GM19455 (cell line): ENCODE results near the gene CHRDL1.
A peak's percentile ranks its signal among the peaks of the same experiment; 100 is the strongest.

Experiments used
- ATAC-seq: cut with Tn5 transposase; IDR thresholded peaks from one replicate; pipeline ENCODE4 v1.9.1; 2021; ENCODE audit not compliant: unreplicated experiment

The CHRDL1 gene

DNA sequence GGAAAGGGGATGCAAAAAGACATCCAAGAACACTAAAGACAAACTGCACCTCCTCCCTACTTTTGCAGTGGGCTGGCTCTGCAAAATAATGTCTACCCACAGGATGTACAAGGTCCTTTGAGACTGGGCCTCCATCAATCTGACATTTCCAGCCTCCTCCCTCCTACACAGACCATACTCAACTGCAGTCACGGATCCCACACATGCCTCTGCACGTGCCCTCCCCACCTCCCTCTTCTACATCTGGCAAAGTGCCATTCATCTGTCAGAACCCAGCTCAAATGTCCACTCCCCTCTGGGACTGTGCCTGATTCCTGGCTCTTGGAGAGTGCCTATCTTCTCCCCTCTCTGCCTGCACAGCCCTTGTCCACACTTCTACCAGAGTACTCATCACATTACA, 50.3 kb downstream of the CHRDL1 start:
- no peak for ATAC-seq

DNA sequence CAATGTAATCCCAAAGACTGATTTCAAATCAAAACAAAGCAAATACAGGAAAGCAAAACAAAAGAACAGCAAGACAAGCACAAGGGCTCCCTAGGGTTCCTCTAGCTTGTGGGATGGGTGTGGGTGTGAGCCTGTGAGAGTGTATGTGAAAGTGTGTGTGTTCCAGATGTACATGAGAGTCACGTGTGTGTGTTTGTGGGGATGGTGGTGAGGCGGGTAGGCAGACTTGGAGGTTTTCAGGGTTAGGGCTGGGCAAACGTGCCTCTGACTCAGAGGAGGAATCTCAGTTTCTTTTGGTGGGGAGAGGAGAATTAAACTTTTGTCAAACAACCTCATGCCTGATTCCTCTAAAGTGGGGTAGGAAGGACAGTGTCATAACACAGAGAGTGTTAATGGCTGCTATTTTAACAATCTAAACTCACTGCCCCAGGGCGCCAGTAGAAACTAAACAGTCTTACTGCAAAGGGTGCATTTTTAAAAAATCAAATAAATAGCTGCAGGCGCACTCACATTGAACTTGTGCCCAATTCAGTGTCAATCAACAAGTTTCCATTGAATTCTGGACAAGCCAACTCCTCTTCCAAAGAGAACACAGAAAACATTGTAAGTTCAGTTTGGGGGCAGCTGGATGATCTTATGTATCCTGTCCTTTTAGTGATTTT, 51.8 kb downstream of the CHRDL1 start:
- no peak for ATAC-seq

DNA sequence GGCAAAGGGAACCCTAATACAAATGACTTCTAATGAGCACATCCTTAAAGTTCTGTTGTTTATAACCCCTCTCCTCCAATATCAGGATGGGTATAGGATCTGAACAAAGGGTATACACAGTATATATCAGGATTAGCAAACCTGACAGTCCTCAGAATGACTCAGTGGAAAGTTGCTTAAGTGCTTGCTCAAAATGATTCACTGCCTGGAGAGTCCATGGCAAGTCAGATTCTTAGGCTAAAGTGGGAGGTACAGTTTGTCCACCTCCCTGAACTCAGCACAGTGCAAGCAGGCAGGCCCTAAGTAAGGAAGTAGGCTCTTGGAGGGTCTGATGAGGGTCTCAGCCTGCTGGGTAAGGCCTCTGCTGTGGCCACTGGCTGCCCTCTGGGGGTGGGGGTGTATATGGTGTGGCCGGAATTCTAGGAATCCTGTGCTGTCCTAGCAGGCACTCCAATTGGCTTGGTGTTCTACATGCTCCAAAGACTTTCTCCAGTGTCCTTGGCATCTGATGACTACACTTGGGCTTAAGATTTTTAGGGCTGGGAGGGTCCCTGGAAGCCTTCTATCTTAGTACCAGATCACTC, 54.3 kb downstream of the CHRDL1 start:
- ATAC-seq = no peak

DNA sequence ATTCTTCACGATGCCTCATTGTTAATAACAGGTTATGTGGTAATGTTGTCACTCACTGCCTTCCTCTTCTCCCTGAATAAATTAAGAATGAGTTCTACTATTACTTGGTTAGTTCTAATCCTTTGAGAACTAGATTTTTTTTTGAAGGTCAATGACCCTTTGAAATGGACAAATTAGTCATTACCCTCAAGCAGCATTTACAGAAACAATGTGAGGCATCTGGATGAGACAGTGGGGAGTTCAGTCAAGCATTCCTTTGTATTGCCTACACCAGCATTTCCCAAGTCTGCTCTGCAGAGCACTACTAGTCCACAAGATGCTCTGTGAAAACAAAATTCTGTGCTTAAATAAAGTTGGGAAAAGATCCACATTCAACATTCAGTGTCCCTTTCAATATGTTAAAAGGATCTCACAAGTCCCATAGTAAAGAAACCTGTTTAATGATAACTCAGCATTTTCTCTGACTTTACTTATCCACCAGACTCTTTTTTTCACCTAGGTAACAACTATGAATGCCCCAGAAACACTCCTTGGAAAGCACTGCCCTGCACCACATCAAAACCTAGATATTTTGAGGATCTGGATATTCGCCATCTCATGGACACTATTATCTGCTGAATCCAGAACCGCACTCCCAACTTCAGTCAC, 60.6 kb downstream of the CHRDL1 start:
- ATAC-seq = no peak

DNA sequence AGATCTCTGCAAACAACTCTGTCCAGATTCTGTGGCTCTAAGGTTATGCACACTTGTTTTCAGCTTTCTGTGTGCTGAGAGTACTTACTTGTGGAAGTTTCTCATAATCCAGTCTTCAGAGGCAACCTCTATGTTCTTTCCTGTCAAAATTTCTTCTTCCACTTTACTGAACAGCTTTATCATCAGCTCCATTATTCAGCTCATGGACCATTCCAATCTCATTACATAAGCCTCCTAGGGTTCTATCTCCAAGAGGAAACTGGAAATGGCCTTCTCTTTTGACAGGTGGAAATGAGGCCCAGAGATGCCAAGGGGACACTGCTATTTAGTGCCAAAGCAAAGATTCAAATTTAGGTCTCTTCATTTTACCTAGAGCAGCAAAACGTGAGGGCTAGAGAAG, 61.3 kb downstream of the CHRDL1 start:
- no peak for ATAC-seq

DNA sequence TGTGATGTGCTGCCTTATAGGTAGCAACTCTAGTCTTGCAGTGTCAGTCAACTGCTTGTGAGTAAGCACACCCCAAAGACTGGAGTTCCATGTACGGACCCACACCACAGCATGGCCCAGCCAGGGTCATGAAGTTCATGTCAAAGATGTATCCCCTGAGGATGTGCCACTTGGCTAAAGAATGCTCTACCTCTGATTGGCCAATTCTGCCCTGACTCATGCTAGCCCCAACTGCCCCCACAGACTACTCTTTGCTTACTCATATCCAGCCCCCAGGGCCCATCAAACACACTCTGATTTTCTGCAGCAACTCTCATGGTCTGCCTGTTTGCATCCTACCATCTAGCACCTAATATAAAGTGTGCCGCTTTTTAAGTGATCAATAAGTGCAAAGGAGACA, 62.5 kb downstream of the CHRDL1 start:
- ATAC-seq = no peak

DNA sequence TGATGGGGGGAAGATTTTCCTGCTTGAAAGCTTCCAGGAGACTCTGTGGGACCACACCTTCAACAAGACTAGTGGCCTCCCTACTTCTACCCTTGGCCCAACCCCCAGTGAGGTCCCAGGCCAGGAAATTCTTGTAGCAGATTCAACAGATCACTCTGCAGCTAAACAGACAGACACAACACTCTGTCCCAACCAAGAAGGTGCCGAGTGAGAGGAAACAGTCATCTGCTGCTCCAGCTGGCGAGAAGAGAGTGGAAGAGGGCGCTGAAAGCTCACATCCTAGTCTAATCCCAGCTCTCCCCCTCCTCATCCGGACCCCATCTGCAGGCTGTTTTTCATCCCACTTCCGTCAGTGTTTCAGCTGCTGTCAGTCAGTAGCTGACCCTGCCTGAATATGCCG, 63.4 kb downstream of the CHRDL1 start:
- no peak for ATAC-seq

DNA sequence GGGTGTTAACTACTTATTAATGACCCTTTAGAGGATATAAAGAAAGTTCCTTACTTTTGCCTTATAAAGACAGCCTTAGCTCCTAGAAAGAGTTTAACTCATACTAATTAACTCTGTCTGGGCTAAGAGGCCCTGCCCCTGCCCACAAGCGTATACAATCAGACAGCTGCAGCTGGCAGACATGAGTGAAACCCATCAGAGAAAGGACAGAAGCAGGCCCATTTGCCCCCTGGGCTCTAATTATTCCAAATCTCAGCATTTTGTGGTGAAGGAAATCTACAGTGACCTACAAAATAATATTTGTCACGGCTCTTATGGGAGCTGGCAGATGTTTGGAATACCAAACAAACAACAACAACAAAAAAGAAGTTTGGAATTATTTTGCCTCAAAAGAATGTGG, 71.8 kb downstream of the CHRDL1 start:
- ATAC-seq = no peak

DNA sequence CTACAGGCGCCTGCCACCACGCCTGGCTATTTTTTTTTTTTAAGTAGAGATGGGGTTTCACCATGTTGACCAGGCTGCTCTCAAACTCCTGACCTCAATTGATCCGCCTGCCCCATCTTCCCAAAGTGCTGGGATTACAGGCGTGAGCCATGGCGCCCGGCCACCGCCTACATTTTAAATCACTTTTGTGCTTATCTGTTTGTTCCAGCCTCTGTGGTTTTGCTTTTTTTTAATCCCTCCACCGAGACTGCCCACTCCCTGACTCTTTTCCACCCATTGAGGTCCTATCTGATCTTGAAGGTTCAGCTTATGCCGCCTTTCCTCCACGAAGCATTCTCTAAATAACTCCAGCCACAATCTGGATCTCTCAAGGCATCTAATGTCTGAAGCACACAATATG, 73.5 kb downstream of the CHRDL1 start:
- ATAC-seq = no peak

DNA sequence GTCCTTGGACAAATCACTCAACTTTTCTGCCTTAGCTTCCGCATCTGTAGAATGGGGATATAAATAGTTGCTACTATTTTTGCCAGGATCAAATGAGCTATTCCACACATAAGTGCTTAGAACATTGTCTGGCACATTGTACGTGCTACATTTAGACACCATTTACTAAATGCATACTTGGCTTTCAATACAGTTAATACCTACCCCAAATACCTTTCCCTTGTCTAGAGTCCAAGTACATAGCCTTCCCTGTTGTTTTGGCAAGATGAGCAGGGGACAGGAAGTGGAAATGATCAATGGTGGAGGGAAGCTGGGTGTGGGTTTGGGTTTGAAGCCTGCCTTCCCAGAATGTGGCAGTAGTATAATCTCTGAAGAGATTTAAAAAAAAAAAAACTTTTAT, 82.0 kb downstream of the CHRDL1 start:
- ATAC-seq = no peak

DNA sequence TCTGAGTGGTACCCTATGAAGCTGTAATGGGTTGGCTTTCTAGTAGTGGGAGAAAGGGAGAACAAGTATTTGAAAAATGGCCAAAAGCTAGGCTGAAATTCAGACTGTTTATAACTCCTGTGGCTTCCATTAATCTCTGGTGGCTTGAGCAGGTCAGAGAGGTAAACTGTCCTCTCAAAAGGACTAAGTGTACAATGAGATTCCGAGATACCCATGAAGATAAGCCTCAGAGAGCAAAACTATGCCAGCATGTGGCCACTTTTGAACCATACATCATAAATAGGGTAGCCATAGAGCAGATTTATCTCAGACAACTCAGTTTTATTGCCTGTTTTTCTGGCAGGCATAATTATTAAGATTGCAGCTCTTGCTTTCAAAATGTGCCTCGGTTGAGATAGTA, 89.2 kb downstream of the CHRDL1 start:
- ATAC-seq = no peak

DNA sequence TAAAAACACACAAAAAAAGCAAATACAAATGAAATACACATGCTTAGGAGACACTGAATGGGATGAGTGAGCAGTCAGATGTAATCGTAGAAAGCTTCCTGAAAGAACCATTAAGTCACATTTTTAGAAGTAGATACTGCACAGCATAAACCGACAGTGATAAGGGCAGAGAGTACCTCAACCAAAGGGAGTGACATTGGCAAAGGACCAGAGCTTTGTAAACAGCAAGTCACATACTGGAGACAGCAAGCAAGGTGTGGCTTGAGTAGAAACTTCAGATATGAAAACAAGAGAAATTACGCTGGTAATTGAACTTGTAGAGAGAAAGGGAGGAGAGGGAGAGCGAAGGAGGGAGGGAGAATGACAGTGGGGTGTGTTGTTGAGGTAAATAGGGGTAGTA, 92.0 kb downstream of the CHRDL1 start:
- ATAC-seq = no peak

DNA sequence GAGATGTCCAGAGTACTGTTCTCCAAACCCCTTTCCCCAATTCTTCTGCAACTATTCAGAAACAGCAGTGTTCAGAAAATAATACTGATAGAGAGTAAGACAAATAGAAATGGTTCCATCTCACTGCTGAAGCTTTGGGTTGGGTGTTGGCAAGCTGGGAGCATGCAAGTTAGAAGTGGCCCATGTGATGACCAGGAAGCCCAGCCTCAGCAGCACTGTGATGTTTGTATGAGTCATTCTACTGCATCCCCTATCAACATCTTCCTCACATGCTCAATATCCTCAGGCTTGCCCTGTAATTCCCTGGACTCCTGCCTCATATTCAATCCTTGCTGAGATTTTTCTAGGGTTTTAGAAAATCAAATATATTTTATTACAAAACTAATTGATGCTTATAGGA, 96.5 kb downstream of the CHRDL1 start:
- ATAC-seq = no peak

DNA sequence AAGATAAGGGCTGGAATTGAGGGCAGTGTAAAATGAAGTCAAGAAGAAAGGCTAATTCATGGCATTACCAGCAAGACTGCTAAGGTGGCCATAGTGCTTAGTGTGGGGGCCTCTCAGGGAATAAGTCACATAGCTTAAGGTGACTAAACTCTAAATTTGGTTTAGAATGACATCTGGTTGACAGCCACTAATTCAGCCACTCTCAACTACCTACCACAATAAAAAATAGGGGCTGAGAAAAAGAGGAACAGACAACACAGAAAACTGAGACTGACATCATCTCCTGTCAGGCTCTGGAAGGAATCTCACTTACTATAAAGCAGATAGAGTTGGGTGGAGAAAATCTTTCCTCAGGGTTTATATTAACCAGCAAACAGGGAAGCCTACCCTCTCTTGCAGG, 96.9 kb downstream of the CHRDL1 start:
- peak; percentile 66 for ATAC-seq

DNA sequence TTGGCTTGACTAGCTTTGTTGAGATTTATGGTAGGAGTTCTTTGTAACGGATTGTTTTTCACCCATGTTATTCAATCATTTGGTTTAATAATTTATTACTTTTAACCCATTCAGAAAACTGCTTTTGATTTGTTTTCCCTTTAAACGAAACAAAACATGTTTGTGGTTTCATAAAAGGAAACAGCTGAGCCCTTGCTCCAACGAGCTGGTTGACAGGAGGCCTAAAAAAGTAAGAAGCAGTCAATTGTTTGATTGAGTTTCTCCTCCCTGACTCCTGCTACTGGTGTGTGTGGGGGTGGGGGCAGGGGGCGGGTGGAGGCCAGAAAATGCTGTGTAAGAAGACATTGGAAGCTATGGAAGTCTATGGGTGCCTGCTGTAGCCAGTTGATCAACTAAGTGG, 102.8 kb downstream of the CHRDL1 start:
- ATAC-seq = no peak

DNA sequence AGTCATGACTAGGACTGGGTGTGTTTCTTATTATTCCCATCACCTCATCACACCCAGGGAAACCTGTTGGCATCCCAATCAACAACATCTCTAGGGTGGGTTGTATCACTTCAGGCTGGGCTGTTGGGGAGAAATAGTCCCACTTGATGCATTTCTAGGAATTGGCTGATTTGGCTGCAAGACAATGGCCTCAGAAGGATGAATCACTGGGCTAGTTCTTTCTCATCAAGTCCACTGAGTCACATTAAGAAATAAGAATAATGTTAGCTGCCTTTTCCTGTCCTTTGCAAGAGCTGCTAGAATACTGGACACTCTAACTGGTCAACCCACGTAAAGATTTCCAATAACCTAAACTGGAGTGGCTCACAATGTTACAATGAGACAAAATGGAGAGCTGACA, 104.2 kb downstream of the CHRDL1 start:
- no peak for ATAC-seq

DNA sequence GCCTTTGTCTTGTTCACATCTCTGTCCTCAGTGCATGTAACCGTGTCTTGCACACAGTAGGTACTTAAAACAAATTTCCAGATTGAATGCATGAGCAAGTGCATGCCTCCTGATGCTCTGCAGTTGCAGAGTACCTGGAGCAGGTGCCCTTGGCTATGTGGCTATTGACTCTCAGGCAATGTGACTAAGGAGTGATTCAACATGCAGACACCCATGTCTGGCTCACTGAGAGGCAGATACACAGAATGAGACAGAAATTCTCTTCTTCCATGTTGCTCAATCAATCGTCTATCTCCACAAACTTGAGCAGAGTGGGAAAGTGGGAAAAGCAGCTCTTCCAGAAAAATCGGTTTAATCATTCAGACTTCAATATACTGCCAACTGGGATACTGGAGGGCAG, 111.0 kb downstream of the CHRDL1 start:
- no peak for ATAC-seq

DNA sequence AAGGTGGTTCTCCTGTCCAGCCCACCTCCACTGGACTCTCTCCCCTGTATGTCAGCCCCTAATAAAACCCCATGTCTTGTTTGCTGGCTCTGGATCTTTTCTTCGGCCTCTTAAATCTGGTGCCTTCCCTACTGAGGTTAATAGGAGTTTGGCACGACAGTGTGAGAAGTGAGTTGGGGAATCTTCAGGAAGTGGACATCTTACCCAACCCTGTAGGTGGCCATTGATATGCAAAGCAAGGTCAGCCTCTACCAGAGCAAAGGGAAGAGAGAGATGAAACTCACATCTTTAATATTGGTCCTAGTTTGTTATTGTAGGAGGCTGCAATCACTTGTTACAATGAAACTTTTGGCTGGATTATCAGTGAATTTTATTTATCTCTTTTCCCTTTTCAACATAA, 111.7 kb downstream of the CHRDL1 start:
- no peak for ATAC-seq

DNA sequence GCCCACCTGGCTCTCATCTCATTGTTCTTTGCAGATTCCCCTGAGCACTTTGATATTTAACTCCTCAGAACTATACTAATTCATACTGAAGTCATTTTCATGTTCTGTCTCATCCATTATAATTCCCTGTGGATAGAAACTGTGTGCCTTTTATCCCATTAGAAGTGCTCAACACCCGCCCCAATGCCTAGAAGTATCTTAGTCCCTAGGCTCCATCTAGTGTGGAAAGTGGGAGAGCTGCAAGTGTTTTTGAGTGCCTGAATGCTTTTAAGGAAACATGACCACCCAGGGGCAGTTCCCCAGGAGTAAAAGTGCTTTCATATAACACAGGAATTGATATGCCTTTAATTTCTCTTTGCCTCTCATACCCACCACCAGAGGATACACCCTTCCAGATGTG, 117.0 kb downstream of the CHRDL1 start:
- ATAC-seq = no peak

DNA sequence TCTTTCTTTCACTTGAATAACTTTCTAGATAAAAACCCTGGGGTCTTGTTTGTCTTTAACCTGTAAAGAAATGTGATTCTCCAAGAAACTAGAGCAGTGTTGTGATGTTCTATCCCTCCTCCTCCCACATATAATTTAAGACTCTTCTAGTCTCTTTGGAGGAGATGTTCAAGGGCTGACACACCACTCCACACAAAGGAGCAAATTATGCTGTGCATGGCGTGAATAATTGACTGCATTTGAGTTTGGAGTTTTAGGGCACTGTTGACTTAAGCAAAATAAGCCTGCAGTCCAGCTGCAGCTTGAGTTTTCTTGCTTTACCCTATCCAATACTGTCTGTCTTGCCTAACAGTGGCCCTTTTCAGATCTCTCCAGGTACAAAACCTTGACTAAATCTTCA, 119.7 kb downstream of the CHRDL1 start:
- no peak for ATAC-seq

DNA sequence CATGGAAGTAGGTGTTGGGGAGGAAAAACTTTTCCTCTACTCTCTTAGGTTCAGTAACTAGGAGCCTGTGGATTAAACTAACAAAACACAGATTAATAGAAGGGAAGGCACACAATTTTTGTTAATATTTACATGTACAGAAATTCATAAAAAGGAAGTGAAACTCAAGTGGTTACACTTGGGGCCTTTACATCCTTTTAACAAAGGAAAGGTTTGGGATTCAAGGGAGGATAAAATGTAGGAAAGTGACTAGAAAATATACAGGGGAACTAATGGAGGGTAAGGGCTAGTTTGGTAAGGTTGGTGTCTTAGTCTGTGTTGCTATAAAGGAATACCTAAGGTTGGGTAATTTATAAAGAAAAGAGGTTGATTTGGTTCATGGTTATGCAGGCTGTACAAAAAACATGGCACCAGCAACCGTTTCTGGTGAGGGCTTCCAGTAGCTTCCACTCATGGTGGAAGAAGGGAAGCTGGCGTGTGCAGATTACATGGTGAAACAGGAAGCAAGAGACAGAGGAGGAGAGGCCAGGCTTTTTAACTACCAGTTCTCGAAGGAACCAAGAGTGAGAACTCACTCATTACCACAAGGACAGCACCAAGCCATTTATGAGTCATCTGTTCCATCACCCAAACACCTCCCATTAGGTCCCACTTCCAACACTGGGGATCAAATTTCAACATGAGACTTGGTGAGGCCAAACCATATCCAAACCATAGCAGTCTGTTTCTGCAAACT, 124.4 kb downstream of the CHRDL1 start:
- ATAC-seq = peak; percentile 93

DNA sequence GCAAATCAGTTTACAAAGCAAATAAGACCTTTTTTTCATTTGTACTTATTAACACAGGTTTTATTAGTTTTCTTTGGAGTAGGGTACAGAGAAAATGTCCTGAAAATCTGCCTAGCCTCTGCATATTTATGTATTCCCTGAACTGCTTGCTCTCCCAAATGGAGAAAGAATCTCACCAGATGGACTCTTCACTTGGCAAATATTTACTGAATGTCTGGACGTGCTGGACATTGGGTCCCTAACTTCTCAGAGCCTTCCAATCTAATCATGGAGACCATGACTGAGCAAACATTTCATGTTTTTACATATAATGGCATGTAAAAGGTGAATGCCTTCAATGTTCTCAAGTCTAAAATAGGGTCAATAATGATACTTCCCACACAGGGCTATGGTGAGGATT, 126.0 kb downstream of the CHRDL1 start:
- ATAC-seq = no peak
